Smooth muscle cell of the pulmonary artery (primary cell): ENCODE measurements around the gene ZYX. TPM values are rescaled to one million over a fixed set of nuclear protein-coding genes. Genes with fewer than 3 reads are reported as not detected.

Experiments used
- total RNA-seq: library from RNA; depleted of rRNA; stranded (reverse); fragments of >200 nt; gene quantifications from 2 replicates; pipeline ENCODE4 v1.2.3, GENCODE V29; 2014

The ZYX gene
- total RNA-seq, result 62.0 and 92.3 TPM in 2 replicates

GRCh38 chr7:143380646-143381426, at the start of gene ZYX:
ZYX (plus strand) TSS chr7:143381345; CDS start chr7:143381572, 227 bp downstream.

GRCh38 chr7:143362131-143363015, 18.8 kb upstream of the ZYX start, which contains the start of gene FAM131B:
FAM131B (minus strand) TSS chr7:143362713; CDS start chr7:143362603, 110 bp downstream.

GRCh38 chr7:143408686-143409561, 27.8 kb downstream of the ZYX start, which contains the start of gene EPHA1:
EPHA1 (minus strand) TSS chr7:143408856; CDS start chr7:143408805, 51 bp downstream.

Other genes starting within 250 kb of the ZYX start
- gene PIP, start 249.3 kb upstream of the ZYX start, total RNA-seq, result not detected in 2 replicates
- gene TAS2R39, start 197.9 kb upstream of the ZYX start, total RNA-seq, result not detected in 2 replicates
- gene TAS2R40, start 159.3 kb upstream of the ZYX start, total RNA-seq, result not detected in 2 replicates
- 71.8 and 80.3 TPM in 2 replicates for gene GSTK1, start 117.9 kb upstream of the ZYX start, total RNA-seq
- 0.23 TPM in 1 of 2 replicates, not detected in the other for gene TMEM139, start 96.4 kb upstream of the ZYX start, total RNA-seq
- 12.4 and 13.6 TPM in 2 replicates for gene CASP2, start 93.0 kb upstream of the ZYX start, total RNA-seq
- gene CLCN1, start 65.2 kb upstream of the ZYX start, total RNA-seq, result 0.07 TPM in 1 of 2 replicates, not detected in the other
- gene FAM131B, start 18.6 kb upstream of the ZYX start, total RNA-seq, result 3.2 and 9.1 TPM in 2 replicates
- gene EPHA1, start 27.5 kb downstream of the ZYX start, total RNA-seq, result not detected in 2 replicates
- gene TAS2R60, start 62.1 kb downstream of the ZYX start, total RNA-seq, result 0.07 TPM in 1 of 2 replicates, not detected in the other
- gene TAS2R41, start 96.5 kb downstream of the ZYX start, total RNA-seq, result not detected in 2 replicates
- 0.36 TPM in 1 of 2 replicates, not detected in the other for gene CTAGE15, start 190.5 kb downstream of the ZYX start, total RNA-seq
- 3.5 and 7.2 TPM in 2 replicates for gene TCAF2, start 239.6 kb downstream of the ZYX start, total RNA-seq